H1 (cell line): ENCODE data around the gene CYYR1.

Experiments used
- BRCA1 ChIP-seq: IDR thresholded peaks from 2 replicates; pipeline ENCODE4 v1.6.1; 2012; ENCODE audit warnings: low read depth, low read length, improper control_type of control experiment
- CEBPB ChIP-seq: IDR thresholded peaks from 2 replicates; pipeline ENCODE4 v1.6.1; 2012; ENCODE audit warnings: low read depth, low read length
- CREB1 ChIP-seq: IDR thresholded peaks from 2 replicates; pipeline ENCODE4 v1.6.1; 2012; ENCODE audit warnings: inconsistent platforms
- EGR1 ChIP-seq: IDR thresholded peaks from 2 replicates; pipeline ENCODE4 v1.6.1; 2011; ENCODE audit warnings: low read depth, low read length, borderline replicate concordance
- EP300 ChIP-seq, 2 experiments: IDR thresholded peaks; 1 replicate in 1 of 2; 2 replicates in 1 of 2; pipeline ENCODE4 v1.6.1; 2011 to 2012; ENCODE audit warnings: low read depth in 2 of 2, low read length in 2 of 2, mild to moderate bottlenecking in 2 of 2, borderline replicate concordance in 1 of 2, inconsistent platforms in 1 of 2, moderate library complexity in 1 of 2
- PHF8 ChIP-seq: fragments of 200-600 bp; sonication (generic); conservative IDR thresholded peaks from 2 replicates; pipeline ENCODE4 v1.7.1; 2012; ENCODE audit warnings: low read depth, mild to moderate bottlenecking, inconsistent platforms, low read length, moderate library complexity
- POLR2A ChIP-seq, 2 experiments: IDR thresholded peaks; 1 replicate in 1 of 2; 2 replicates in 1 of 2; pipeline ENCODE4 v1.6.1; 2011; ENCODE audit warnings: low read depth in 2 of 2, low read length in 2 of 2, mild to moderate bottlenecking in 2 of 2; ENCODE audit errors: control extremely low read depth in 1 of 2
- POLR2AphosphoS5 ChIP-seq: IDR thresholded peaks from 2 replicates; pipeline ENCODE4 v1.6.1; 2011; ENCODE audit warnings: low read depth, low read length
- RAD21 ChIP-seq, 2 experiments: IDR thresholded peaks in 1 of 2; conservative IDR thresholded peaks in 1 of 2; 2 replicates each; pipeline ENCODE4 v1.6.1; 2011; ENCODE audit warnings: low read depth in 2 of 2, low read length in 2 of 2, improper control_type of control experiment in 1 of 2, inconsistent platforms in 1 of 2, mild to moderate bottlenecking in 1 of 2, moderate library complexity in 1 of 2
- RBBP5 ChIP-seq: IDR thresholded peaks from 2 replicates; pipeline ENCODE4 v1.7.1; 2012; ENCODE audit warnings: low read depth, mild to moderate bottlenecking, inconsistent platforms, low read length, moderate library complexity, borderline replicate concordance
- RNF2 ChIP-seq: fragments of 200-900, 300-1000 bp; sonication (generic); IDR thresholded peaks from 2 replicates; pipeline ENCODE4 v1.7.1; 2016; ENCODE audit warnings: borderline replicate concordance, low read depth, mild to moderate bottlenecking, antibody characterized with exemption, low read length; ENCODE audit not compliant: poor library complexity, severe bottlenecking; ENCODE audit errors: missing control alignments
- SIN3A ChIP-seq, 2 experiments: IDR thresholded peaks in 1 of 2; conservative IDR thresholded peaks in 1 of 2; 2 replicates each; pipeline ENCODE4 v1.6.1; 2011 to 2012; ENCODE audit warnings: low read length in 2 of 2, improper control_type of control experiment in 1 of 2, low read depth in 1 of 2, mild to moderate bottlenecking in 1 of 2
- TF ChIP-seq, protein P1 (sequence below), 3 experiments: IDR thresholded peaks; 1 replicate in 2 of 3; 2 replicates in 1 of 3; pipeline versions ENCODE4 v1.5.1 to v1.6.1; 2011; ENCODE audit warnings: low read length in 3 of 3, mild to moderate bottlenecking in 3 of 3, inconsistent platforms in 2 of 3, low read depth in 1 of 3, moderate library complexity in 1 of 3; ENCODE audit not compliant: insufficient read depth in 1 of 3; ENCODE audit errors: control extremely low read depth in 1 of 3
- TF ChIP-seq, protein P2 (sequence below): fragments of 300-600 bp; sonication (generic); IDR thresholded peaks from 2 replicates; pipeline ENCODE4 v1.7.1; 2012; ENCODE audit warnings: low read length, moderate library complexity, mild to moderate bottlenecking, inconsistent platforms; ENCODE audit not compliant: insufficient replicate concordance

DNA sequence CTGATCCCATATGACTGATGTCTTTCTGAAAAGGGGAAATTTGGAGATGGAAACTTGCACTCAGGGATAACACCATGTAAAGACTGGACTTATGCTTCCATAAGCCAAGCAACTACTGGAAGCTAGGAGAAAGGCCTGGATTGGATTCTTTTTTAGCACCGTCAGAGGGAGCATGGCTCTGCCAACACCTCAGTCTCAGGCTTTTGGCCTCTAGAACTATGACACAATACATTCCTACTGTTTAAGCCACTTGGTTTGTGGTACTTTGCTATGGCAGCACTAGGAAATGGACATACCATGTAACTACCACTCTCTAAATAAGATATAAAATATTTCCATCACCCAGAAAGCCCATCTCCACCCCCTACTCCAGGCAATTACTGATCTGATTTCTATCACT is 139.7 kb downstream of the CYYR1 start:
- TF ChIP-seq EGR1 (no peak), RAD21 (IDR thresholded peaks at IDR 0.05 in 1 of 2, conservative IDR thresholded peaks at IDR 0.05 in 1 of 2; ENCODE audit: low read depth in 2 of 2, low read length in 2 of 2) (no peak), POLR2AphosphoS5 (no peak), BRCA1 (no peak), SIN3A (conservative IDR thresholded peaks at IDR 0.05 in 1 of 2, IDR thresholded peaks at IDR 0.05 in 1 of 2; ENCODE audit: low read depth in 1 of 2, low read length in 2 of 2) (no peak), PHF8 (no peak), CREB1 (no peak), RNF2 (no peak), POLR2A (IDR thresholded peaks at IDR 0.05; ENCODE audit: control extremely low read depth in 1 of 2, low read depth in 2 of 2, low read length in 2 of 2) (no peak), EP300 (IDR thresholded peaks at IDR 0.05; ENCODE audit: borderline replicate concordance in 1 of 2, low read depth in 2 of 2, low read length in 2 of 2) (no peak), CEBPB (no peak), RBBP5 (no peak)
- TF ChIP-seq, protein P1, sequence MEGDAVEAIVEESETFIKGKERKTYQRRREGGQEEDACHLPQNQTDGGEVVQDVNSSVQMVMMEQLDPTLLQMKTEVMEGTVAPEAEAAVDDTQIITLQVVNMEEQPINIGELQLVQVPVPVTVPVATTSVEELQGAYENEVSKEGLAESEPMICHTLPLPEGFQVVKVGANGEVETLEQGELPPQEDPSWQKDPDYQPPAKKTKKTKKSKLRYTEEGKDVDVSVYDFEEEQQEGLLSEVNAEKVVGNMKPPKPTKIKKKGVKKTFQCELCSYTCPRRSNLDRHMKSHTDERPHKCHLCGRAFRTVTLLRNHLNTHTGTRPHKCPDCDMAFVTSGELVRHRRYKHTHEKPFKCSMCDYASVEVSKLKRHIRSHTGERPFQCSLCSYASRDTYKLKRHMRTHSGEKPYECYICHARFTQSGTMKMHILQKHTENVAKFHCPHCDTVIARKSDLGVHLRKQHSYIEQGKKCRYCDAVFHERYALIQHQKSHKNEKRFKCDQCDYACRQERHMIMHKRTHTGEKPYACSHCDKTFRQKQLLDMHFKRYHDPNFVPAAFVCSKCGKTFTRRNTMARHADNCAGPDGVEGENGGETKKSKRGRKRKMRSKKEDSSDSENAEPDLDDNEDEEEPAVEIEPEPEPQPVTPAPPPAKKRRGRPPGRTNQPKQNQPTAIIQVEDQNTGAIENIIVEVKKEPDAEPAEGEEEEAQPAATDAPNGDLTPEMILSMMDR (IDR thresholded peaks at IDR 0.05; ENCODE audit: control extremely low read depth in 1 of 3, insufficient read depth in 1 of 3, low read depth in 1 of 3, low read length in 3 of 3), result no peak
- TF ChIP-seq, protein P2, sequence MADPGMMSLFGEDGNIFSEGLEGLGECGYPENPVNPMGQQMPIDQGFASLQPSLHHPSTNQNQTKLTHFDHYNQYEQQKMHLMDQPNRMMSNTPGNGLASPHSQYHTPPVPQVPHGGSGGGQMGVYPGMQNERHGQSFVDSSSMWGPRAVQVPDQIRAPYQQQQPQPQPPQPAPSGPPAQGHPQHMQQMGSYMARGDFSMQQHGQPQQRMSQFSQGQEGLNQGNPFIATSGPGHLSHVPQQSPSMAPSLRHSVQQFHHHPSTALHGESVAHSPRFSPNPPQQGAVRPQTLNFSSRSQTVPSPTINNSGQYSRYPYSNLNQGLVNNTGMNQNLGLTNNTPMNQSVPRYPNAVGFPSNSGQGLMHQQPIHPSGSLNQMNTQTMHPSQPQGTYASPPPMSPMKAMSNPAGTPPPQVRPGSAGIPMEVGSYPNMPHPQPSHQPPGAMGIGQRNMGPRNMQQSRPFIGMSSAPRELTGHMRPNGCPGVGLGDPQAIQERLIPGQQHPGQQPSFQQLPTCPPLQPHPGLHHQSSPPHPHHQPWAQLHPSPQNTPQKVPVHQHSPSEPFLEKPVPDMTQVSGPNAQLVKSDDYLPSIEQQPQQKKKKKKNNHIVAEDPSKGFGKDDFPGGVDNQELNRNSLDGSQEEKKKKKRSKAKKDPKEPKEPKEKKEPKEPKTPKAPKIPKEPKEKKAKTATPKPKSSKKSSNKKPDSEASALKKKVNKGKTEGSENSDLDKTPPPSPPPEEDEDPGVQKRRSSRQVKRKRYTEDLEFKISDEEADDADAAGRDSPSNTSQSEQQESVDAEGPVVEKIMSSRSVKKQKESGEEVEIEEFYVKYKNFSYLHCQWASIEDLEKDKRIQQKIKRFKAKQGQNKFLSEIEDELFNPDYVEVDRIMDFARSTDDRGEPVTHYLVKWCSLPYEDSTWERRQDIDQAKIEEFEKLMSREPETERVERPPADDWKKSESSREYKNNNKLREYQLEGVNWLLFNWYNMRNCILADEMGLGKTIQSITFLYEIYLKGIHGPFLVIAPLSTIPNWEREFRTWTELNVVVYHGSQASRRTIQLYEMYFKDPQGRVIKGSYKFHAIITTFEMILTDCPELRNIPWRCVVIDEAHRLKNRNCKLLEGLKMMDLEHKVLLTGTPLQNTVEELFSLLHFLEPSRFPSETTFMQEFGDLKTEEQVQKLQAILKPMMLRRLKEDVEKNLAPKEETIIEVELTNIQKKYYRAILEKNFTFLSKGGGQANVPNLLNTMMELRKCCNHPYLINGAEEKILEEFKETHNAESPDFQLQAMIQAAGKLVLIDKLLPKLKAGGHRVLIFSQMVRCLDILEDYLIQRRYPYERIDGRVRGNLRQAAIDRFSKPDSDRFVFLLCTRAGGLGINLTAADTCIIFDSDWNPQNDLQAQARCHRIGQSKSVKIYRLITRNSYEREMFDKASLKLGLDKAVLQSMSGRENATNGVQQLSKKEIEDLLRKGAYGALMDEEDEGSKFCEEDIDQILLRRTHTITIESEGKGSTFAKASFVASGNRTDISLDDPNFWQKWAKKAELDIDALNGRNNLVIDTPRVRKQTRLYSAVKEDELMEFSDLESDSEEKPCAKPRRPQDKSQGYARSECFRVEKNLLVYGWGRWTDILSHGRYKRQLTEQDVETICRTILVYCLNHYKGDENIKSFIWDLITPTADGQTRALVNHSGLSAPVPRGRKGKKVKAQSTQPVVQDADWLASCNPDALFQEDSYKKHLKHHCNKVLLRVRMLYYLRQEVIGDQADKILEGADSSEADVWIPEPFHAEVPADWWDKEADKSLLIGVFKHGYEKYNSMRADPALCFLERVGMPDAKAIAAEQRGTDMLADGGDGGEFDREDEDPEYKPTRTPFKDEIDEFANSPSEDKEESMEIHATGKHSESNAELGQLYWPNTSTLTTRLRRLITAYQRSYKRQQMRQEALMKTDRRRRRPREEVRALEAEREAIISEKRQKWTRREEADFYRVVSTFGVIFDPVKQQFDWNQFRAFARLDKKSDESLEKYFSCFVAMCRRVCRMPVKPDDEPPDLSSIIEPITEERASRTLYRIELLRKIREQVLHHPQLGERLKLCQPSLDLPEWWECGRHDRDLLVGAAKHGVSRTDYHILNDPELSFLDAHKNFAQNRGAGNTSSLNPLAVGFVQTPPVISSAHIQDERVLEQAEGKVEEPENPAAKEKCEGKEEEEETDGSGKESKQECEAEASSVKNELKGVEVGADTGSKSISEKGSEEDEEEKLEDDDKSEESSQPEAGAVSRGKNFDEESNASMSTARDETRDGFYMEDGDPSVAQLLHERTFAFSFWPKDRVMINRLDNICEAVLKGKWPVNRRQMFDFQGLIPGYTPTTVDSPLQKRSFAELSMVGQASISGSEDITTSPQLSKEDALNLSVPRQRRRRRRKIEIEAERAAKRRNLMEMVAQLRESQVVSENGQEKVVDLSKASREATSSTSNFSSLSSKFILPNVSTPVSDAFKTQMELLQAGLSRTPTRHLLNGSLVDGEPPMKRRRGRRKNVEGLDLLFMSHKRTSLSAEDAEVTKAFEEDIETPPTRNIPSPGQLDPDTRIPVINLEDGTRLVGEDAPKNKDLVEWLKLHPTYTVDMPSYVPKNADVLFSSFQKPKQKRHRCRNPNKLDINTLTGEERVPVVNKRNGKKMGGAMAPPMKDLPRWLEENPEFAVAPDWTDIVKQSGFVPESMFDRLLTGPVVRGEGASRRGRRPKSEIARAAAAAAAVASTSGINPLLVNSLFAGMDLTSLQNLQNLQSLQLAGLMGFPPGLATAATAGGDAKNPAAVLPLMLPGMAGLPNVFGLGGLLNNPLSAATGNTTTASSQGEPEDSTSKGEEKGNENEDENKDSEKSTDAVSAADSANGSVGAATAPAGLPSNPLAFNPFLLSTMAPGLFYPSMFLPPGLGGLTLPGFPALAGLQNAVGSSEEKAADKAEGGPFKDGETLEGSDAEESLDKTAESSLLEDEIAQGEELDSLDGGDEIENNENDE, result no peak
